ENCODE measurements around the gene OR52J3. TPM values are rescaled to one million over a fixed set of nuclear protein-coding genes. Genes with fewer than 3 reads are reported as not detected.
"Not testable (repeated sequence)": the region's sequence is repeated elsewhere in the genome, so short reads cannot be mapped to it uniquely, and the experiment has no call there.

OR52J3 gene
- not detected for polyA plus RNA-seq (ENCODE audit: insufficient read length in 4 of 4)

- no peak for DNase-seq (ENCODE audit: low read depth in 4 of 4, low spot score in 2 of 4)
Observed at GRCh38 chr11:5046226-5046625, at the start of gene OR52J3. Gene OR52J3, plus strand, starts transcription at chr11:5046526. Its CDS starts 0 bp downstream, at chr11:5046526.

GRCh38 chr11:5004424-5005274 is 41.7 kb upstream of the OR52J3 start:
- peak in 3 of 4 donors; percentile 18 to 49 (median 23) for DNase-seq (ENCODE audit: low read depth in 4 of 4, low spot score in 2 of 4)

GRCh38 chr11:5007561-5007960 is 38.8 kb upstream of the OR52J3 start:
- no peak for DNase-seq (ENCODE audit: low read depth in 4 of 4, low spot score in 2 of 4)

- DNase-seq (ENCODE audit: low read depth in 4 of 4, low spot score in 2 of 4) = no peak
Observed at GRCh38 chr11:5011254-5011653, 35.1 kb upstream of the OR52J3 start.

DNA sequence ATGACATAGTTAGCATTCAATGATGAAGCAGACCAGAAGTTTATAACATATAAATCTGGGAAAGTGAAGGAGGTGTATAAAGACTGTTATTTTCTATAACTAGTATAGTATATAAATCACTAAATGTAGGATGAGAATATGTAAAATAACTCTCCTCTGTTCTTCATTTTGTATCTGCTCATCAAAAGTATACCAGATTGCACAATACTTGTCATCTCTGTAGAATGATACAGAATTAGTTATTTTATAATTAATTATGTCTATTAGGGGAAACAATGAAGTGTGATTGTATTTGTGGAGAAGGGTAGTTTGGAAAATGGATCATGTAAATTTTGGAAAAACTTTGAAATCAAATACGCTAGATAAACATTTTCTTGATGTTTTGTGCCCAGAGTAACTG is 33.3 kb upstream of the OR52J3 start:
- DNase-seq (ENCODE audit: low read depth in 4 of 4, low spot score in 2 of 4) = no peak

DNA sequence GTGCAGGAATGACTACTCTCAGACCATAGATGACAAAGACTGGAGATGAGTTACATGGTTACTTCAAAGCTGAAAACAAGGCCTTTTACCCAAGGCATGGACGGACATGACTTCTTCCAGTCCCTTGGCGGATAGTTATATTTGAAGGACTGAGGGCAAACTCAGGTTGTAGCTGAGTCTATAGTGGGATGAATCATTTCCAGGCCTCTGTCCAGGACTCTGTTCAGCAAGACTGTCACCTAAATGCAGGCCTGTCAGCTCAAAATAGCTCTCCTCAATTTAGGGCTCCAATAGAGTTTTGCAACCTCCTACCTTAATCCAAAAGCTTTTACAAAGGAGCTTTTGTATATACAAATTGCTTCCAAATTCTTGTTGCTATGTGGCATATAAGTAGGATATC is 24.3 kb upstream of the OR52J3 start:
- DNase-seq (ENCODE audit: low read depth in 4 of 4, low spot score in 2 of 4) = no peak

DNA sequence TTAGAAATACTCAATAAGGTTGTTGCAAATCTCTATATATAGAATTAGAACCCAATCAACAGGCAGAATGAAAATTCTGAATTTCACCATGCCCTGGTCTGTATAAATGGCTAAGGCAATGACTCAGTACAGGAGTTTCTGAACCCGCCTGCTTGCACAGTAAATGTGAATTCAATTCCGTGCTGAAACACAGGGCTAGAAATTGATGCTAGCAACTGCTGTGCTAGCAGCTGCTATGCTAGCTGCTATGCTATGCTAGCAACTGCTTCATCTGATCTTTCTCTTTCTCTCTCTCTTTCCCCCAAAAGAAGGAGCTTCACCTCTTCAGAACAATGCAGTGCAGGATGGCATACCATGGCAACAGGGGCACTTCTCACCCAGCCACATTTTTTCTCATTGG is 9.7 kb upstream of the OR52J3 start:
- no peak for DNase-seq (ENCODE audit: low read depth in 4 of 4, low spot score in 2 of 4)

- no peak for DNase-seq (ENCODE audit: low read depth in 4 of 4, low spot score in 2 of 4)
Observed at GRCh38 chr11:5037926-5038325, 8.4 kb upstream of the OR52J3 start.

- DNase-seq (ENCODE audit: low read depth in 4 of 4, low spot score in 2 of 4) = no peak
Observed at GRCh38 chr11:5038341-5038740, 8.0 kb upstream of the OR52J3 start.

GRCh38 chr11:5040876-5041275 is 5.5 kb upstream of the OR52J3 start:
- DNase-seq (ENCODE audit: low read depth in 4 of 4, low spot score in 2 of 4) = no peak

- DNase-seq (ENCODE audit: low read depth in 4 of 4, low spot score in 2 of 4) = no peak
Observed at GRCh38 chr11:5042091-5042490, 4.2 kb upstream of the OR52J3 start.

DNA sequence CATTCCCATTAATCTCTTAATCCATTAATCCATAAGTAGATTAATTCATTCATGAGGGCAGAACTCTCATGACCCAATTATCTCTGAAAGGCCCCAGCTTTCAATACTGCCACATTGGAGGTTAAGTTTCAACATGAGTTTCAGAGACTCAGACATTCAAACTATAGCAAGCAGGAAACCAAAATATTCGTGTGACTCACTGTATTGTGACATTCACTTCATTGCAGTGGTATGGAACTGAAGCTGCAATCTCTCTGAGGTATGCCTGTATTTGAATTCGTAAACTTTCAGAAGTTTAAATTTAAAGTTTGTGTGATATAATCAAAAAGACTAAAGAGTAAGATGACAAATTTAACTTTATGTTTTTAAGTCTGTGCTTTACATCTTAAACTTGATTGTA is 2.9 kb upstream of the OR52J3 start:
- no peak for DNase-seq (ENCODE audit: low read depth in 4 of 4, low spot score in 2 of 4)

DNA sequence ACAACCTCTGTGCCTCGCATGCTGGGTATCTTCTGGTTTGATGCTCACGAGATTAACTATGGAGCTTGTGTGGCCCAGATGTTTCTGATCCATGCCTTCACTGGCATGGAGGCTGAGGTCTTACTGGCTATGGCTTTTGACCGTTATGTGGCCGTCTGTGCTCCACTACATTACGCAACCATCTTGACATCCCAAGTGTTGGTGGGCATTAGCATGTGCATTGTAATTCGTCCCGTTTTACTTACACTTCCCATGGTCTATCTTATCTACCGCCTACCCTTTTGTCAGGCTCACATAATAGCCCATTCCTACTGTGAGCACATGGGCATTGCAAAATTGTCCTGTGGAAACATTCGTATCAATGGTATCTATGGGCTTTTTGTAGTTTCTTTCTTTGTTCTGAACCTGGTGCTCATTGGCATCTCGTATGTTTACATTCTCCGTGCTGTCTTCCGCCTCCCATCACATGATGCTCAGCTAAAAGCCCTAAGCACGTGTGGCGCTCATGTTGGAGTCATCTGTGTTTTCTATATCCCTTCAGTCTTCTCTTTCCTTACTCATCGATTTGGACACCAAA is 516 bp downstream of the OR52J3 start:
- DNase-seq (ENCODE audit: low read depth in 4 of 4, low spot score in 2 of 4) = no peak

DNA sequence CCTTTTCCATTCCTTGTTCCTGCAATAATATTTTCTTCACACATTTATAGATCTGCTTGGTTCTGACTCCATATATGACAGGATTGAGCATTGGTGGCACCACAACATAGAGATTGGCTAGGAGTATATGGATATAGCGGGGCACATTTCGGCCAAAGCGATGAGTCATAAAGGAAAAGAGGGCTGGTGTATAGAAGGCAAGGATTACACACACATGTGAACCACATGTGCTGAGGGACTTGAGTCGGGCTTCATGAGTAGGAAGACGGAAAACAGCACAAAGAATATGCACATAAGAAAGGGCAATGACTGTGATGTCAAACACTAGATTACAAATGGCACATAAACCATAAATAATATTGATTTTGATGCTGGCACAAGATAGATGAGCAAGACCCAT is 12.4 kb downstream of the OR52J3 start:
- DNase-seq (ENCODE audit: low read depth in 4 of 4, low spot score in 2 of 4) = not testable (repeated sequence)

DNA sequence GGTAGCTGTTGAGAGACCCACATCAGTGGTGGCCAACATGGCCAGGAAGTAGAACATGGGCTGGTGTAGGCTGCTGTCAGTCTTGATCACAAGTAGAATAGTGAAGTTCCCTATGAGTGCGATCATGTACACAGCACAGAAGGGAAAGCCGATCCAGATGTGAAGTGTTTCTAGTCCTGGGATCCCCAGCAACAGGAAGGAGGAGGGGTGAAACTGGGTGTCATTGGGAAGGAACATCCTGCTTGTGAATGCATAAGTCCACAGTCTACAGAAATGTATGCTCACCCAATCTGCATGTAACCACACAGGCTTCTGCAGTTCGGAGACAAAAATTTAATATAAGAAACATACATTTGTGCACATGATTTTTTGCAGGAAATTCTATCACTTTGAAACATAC is 13.1 kb downstream of the OR52J3 start, which contains the start of gene OR52E2:
TSS of gene OR52E2 (minus strand) at position 237 of the 400 bp plus-strand sequence. CDS start at position 237, 0 bp downstream.
- no peak for DNase-seq (ENCODE audit: low read depth in 4 of 4, low spot score in 2 of 4)

- no peak for DNase-seq (ENCODE audit: low read depth in 4 of 4, low spot score in 2 of 4)
Observed at GRCh38 chr11:5065027-5065426, 18.7 kb downstream of the OR52J3 start.

DNA sequence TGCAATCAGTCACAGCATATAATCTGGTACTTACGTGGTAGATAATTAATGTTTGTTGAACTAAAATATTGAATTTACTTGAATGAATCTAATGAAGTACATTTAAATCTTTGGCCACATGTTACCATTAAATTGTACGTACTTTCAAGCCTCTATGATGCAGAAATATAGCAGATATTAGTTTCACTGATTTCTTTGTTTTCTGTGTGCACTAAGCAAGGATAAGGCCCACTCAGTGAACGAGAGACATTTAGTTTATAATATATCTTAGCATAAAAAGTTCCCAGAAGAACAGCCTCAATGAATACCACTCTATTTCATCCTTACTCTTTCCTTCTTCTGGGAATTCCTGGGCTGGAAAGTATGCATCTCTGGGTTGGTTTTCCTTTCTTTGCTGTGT is 22.9 kb downstream of the OR52J3 start, which contains the start of gene OR52E1:
TSS of gene OR52E1 (plus strand) at position 301 of the 400 bp plus-strand sequence.
- no peak for DNase-seq (ENCODE audit: low read depth in 4 of 4, low spot score in 2 of 4)

- no peak for DNase-seq (ENCODE audit: low read depth in 4 of 4, low spot score in 2 of 4)
Observed at GRCh38 chr11:5071799-5072198, 25.5 kb downstream of the OR52J3 start.

DNA sequence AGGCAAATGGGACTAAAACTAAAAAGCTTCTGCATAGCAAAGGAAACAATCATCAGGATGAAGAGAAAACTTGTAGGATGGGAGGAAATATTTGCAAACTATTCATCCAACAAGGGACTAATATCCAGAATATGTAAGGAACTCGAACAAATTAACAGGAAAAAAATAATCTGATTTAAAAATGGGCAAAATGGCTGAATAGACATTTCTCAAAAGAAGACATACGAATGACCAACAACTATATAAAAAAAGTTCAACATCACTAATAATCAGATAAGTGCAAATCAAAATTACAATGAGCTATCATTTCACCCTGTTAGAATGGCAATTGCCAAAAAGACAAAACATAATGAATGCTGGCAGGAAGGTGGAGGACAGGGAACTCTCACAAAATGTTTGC is 35.1 kb downstream of the OR52J3 start:
- no peak for DNase-seq (ENCODE audit: low read depth in 4 of 4, low spot score in 2 of 4)

GRCh38 chr11:5083602-5084001 is 37.3 kb downstream of the OR52J3 start:
- DNase-seq (ENCODE audit: low read depth in 4 of 4, low spot score in 2 of 4) = no peak

DNA sequence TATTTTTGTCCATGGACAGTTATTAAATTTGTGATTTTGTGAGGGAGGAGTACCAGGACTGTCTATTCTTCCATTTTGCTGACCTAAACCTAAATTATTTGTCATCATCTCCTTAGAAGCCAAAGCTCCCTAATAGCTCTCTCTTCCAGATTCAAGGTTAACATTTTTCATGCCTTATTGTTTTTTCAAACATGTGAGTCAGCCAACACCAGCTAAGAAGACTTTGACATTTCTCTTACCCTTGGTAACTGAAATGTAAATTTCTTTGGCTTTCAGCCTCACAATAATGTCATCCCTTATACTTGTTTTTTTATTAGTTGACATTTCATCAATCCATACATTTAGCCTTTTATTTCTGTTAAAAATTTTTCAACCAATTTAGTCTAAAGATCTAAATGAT is 42.2 kb downstream of the OR52J3 start:
- no peak for DNase-seq (ENCODE audit: low read depth in 4 of 4, low spot score in 2 of 4)

DNA sequence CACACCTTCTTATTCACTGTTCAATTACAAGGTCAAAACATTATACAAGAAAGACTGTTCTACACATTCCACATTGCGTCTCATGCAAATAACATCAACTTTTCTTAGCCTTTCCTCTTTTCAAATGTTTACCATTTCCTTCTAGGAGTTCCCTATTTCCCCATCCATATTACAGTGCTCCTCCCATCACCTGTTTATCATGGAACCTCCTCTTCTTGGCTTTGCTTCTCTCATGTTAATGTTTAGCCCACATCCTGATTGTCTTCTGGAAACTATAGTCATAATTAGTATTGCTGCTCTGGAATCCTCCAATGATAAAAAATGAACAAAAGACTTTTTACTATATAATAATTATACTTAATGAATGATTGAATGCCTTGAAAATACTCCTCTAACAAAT is 44.3 kb downstream of the OR52J3 start:
- no peak for DNase-seq (ENCODE audit: low read depth in 4 of 4, low spot score in 2 of 4)
